ENCODE results near the gene SMCO1. TPM values are rescaled to one million over a fixed set of nuclear protein-coding genes. Genes with fewer than 3 reads are reported as not detected.

The SMCO1 gene
- total and polyA plus RNA-seq, 2 of the 4 experiments (the other 2 are of a cell fraction): not detected

DNA sequence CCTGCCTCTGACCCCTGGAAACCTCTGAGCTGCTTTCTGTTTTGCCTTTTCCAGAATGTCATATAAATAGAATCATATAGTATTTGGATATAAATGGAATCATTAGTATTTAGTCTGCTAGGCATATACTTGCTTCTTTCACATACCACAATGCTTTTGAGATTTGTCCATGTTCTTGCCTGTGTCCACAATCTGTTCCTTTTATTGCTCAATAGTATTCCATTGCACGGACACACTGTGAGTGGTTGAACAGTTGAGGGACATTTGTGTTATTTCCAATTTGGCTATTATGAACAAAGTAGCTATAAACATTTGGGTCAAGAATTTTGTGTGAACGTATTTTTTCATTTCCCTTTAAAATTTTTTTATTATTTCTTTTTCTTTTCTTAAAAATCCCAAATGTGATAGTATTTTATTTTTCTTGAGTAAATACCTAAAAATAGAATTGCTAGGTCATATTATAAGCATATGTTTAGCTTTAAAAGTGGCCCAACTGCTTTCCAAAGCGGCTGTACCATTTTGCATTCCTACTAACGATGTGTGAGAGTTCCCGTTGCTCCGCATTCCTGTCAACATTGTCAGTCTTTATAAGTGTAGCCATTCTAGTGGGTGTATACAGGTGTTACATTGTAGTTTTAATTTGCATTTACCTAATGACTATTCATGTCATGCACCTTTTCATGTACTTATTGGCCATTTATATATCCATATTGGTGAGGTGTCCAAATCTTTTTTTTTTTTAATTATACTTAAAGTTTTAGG lies 26.7 kb upstream of the SMCO1 start:
- in situ Hi-C loops (cut with MboI; ENCODE audit: low sequenced_read_pairs): no loop called here
- H4K20me1 ChIP-seq (ENCODE audit: insufficient read depth, low read length): no peaks in the 10 kb centered on the region
- no peak overlapping the region for H2BK120ac ChIP-seq (ENCODE audit: low read depth, low read length)
- no peak overlapping the region for H3K4ac ChIP-seq (ENCODE audit: low read depth, low read length)
- H3K14ac ChIP-seq (replicated peaks; ENCODE audit: low read depth, low read length): no peak overlapping the region
- H3K4me1 ChIP-seq (ENCODE audit: control insufficient read depth, insufficient read depth, low read length): no peaks in the 10 kb centered on the region
- no peak overlapping the region for H2AK9ac ChIP-seq (replicated peaks; ENCODE audit: low read depth, low read length, poor library complexity)
- no peaks in the 10 kb centered on the region for H3K9me3 ChIP-seq (ENCODE audit: control insufficient read depth, insufficient read depth, low read length)
- WGBS, 2 experiments (ENCODE audit: extremely low coverage in 2 of 2, insufficient read length in 1 of 2): no CpG with 5 or more reads among the region's 6 CpGs
- H2AK5ac ChIP-seq (ENCODE audit: low read depth, low read length): no peak overlapping the region
- POLR2A ChIA-PET (ENCODE audit: unreplicated experiment): no interaction called here
- no peaks in the 10 kb centered on the region for H3K9me1 ChIP-seq (ENCODE audit: insufficient read depth, low read length)
- no peak overlapping the region for H3K9ac ChIP-seq (ENCODE audit: low read depth, low read length)
- no peak overlapping the region for H2BK5ac ChIP-seq (ENCODE audit: low read depth, low read length, poor library complexity, severe bottlenecking)
- no peak overlapping the region for H2BK15ac ChIP-seq (ENCODE audit: low read depth, low read length)
- no peak overlapping the region for H4K91ac ChIP-seq (ENCODE audit: insufficient read depth, low read depth, low read length)
- H3K27ac ChIP-seq (ENCODE audit: insufficient read depth, low read length): no peak overlapping the region
- no peaks in the 10 kb centered on the region for H3K27me3 ChIP-seq (ENCODE audit: control insufficient read depth, insufficient read depth, low read length)
- no peak overlapping the region for H3K4me2 ChIP-seq (ENCODE audit: low read depth, low read length)
- H3K23ac ChIP-seq (ENCODE audit: low read depth, low read length): no peak overlapping the region
- intact Hi-C loops (cut with micrococcal nuclease): no loop called here
- CTCF ChIA-PET: interaction anchor here (0.6 to 0.8 kb wide), 3 partner anchors 9 to 123 kb away, joined by 3 to 4 read pairs (median 3); no protein-coding TSS in a partner anchor
- no peaks in the 10 kb centered on the region for H3K36me3 ChIP-seq (ENCODE audit: control insufficient read depth, insufficient read depth, low read length)
- no peak overlapping the region for H3K4me3 ChIP-seq (ENCODE audit: insufficient read depth, low read depth, low read length)
- H2AFZ ChIP-seq (replicated peaks; ENCODE audit: low read length, poor library complexity): no peak overlapping the region
- TF ChIP-seq CEBPB (IDR thresholded peaks at IDR 0.05; ENCODE audit: low read depth, low read length) (peak; percentile 47), CTCF (conservative IDR thresholded peaks at IDR 0.05; ENCODE audit: low read depth, low read length) (no peak)
- H4K8ac ChIP-seq (ENCODE audit: low read depth in 2 of 2, low read length in 2 of 2): no peak overlapping the region
- dilution Hi-C loops (cut with HindIII; ENCODE audit: low sequenced_read_pairs, unreplicated experiment): no loop called here
- no TSS peak for BruUV-seq (replicated peaks)
- H2BK20ac ChIP-seq (ENCODE audit: low read depth, low read length): no peak overlapping the region
- H4K5ac ChIP-seq (ENCODE audit: low read depth, low read length): no peak overlapping the region
- no peak overlapping the region for H3K18ac ChIP-seq (ENCODE audit: low read depth, low read length)
- H3K56ac ChIP-seq (ENCODE audit: extremely low read depth, insufficient read depth, low read length): no peak overlapping the region
- no peaks in the 10 kb centered on the region for H3K79me1 ChIP-seq (ENCODE audit: low read depth in 1 of 2, low read length in 2 of 2)
- DNase-seq: no peak
- no peak for ATAC-seq (ENCODE audit: low read depth)
